GM12892 (cell line): ENCODE data around the gene MFNG.

Source experiments
- POLR2A ChIP-seq: IDR thresholded peaks from 2 replicates; pipeline ENCODE4 v1.6.1; 2011; ENCODE audit warnings: low read depth, low read length, control low read depth
- POLR2AphosphoS5 ChIP-seq: IDR thresholded peaks from 2 replicates; pipeline ENCODE4 v1.6.1; 2011; ENCODE audit warnings: low read depth, low read length, control low read depth

DNA sequence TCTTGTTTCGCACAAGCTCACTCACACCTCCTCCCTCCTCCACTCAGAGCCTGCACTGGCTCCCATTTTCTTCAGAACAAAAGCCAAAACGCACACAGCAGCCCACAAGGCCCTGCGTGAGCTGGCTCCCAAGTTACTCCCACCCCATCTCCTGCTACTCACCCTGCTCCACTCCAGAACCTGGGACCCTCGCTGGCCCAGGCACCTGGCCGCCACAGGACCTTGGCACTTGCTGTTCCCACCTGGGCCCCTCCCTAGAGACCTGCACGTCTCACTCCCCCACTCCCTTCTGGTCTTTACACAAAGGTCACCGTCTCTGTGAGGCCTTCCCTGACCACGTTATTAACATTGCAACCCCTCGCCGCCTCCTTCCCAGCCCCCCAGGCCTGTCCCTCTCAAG lies 945 bp upstream of the MFNG start:
- TF ChIP-seq POLR2AphosphoS5 (no peak), POLR2A (no peak)
